HL-60 (cell line): ENCODE data around the gene HS6ST2.

ENCODE experiments used
- DNase-seq, 2 experiments: peaks; one replicate each; pipeline ENCODE4 v3.0.0-alpha.2; 2010 to 2020; ENCODE audit warnings: low read depth in 1 of 2, low spot score in 1 of 2
- H3K27ac ChIP-seq: fragments of 250-450 bp; sonication (Bioruptor Pico); replicated peaks from 2 replicates; pipeline ENCODE4 v1.5.1; 2020; ENCODE audit warnings: mild to moderate bottlenecking, moderate library complexity
- H3K27me3 ChIP-seq: fragments of 250-450 bp; sonication (Bioruptor Pico); 2 replicates; pipeline ENCODE4 v1.5.1; 2021; ENCODE audit warnings: mild to moderate bottlenecking, moderate library complexity; ENCODE audit not compliant: insufficient read depth, poor library complexity, severe bottlenecking
- H3K4me3 ChIP-seq: replicated peaks from 2 replicates; pipeline ENCODE4 v1.5.1; 2011; ENCODE audit warnings: mild to moderate bottlenecking, control low read depth, low read length; ENCODE audit not compliant: insufficient read depth
- CTCF ChIP-seq: IDR thresholded peaks from one replicate; pipeline ENCODE4 v1.5.1; 2011; ENCODE audit warnings: low read length, control low read depth, inconsistent platforms; ENCODE audit not compliant: insufficient read depth
- GABPA ChIP-seq: IDR thresholded peaks from 2 replicates; pipeline ENCODE4 v1.6.1; 2012; ENCODE audit warnings: low read depth
- POLR2AphosphoS5 ChIP-seq: IDR thresholded peaks from 2 replicates; pipeline ENCODE4 v1.6.1; 2012; ENCODE audit warnings: low read depth
- REST ChIP-seq: IDR thresholded peaks from 2 replicates; pipeline ENCODE4 v1.6.1; 2012; ENCODE audit warnings: low read depth; ENCODE audit not compliant: insufficient replicate concordance
- SPI1 ChIP-seq: IDR thresholded peaks from 2 replicates; pipeline ENCODE4 v1.6.1; 2012; ENCODE audit warnings: low read depth, mild to moderate bottlenecking, borderline replicate concordance

HS6ST2 gene

GRCh38 chrX:132652871-132653270 is 305.6 kb downstream of the HS6ST2 start:
- no peak for DNase-seq
- TF ChIP-seq POLR2AphosphoS5, result no peak
- TF ChIP-seq SPI1, result no peak
- TF ChIP-seq CTCF, result no peak
- no peak for TF ChIP-seq GABPA
- no peak for TF ChIP-seq REST
- Histone ChIP-seq H3K4me3 (no peak overlapping the region), H3K27ac (no peak overlapping the region), H3K27me3 (peaks cover 6% of the 10 kb centered on the region)

- Histone ChIP-seq H3K4me3 (no peak overlapping the region), H3K27me3 (peaks cover 6% of the 10 kb centered on the region), H3K27ac (no peak overlapping the region)
- DNase-seq, result no peak
- no peak for TF ChIP-seq CTCF
Observed at GRCh38 chrX:132651421-132652086, 306.9 kb downstream of the HS6ST2 start.

- DNase-seq, result no peak
- no peak overlapping the region for H3K4me3 ChIP-seq
- H3K27ac ChIP-seq, result no peak overlapping the region
- TF ChIP-seq GABPA (no peak), REST (no peak), POLR2AphosphoS5 (no peak), SPI1 (no peak), CTCF (no peak)
- peaks cover 6% of the 10 kb centered on the region for H3K27me3 ChIP-seq
Observed at GRCh38 chrX:132648895-132649294, 309.5 kb downstream of the HS6ST2 start.

GRCh38 chrX:132639446-132639845 is 319.0 kb downstream of the HS6ST2 start:
- DNase-seq, result no peak
- Histone ChIP-seq H3K27ac (no peak overlapping the region), H3K4me3 (no peak overlapping the region), H3K27me3 (no peaks in the 10 kb centered on the region)
- no peak for TF ChIP-seq GABPA
- TF ChIP-seq REST, result no peak
- no peak for TF ChIP-seq SPI1
- TF ChIP-seq POLR2AphosphoS5, result no peak
- no peak for TF ChIP-seq CTCF
